Islet of Langerhans (tissue), 1 donor: ENCODE data around the gene RNF180.
"Not testable (repeated sequence)": the region's sequence is repeated elsewhere in the genome, so short reads cannot be mapped to it uniquely, and the experiment has no call there.

ENCODE experiments used
- FAIRE-seq: peaks from one replicate; lab custom pipeline; 2011; peaks lifted over from hg19 to GRCh38; lab: Jason Lieb, UNC

RNF180 gene

DNA sequence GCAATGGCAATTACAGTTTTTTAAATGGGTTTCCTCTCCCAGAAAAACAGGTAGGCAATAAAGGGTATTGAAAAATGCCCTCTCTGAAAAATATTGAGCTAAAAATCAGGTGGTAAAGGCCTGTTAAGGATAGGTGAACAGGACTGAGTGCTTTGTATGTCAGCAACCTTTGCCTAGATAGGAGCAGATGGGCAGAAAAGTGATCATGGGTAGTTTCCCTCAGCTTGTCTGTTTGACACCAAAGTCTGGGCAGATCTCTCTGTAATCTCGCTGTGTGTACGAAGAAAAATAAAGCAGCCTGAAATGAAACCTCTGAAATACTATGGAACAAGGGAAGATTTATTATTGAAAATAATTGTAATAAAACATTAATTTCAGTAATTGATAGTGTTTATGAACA lies 15.8 kb downstream of the RNF180 start:
- no peak for FAIRE-seq

DNA sequence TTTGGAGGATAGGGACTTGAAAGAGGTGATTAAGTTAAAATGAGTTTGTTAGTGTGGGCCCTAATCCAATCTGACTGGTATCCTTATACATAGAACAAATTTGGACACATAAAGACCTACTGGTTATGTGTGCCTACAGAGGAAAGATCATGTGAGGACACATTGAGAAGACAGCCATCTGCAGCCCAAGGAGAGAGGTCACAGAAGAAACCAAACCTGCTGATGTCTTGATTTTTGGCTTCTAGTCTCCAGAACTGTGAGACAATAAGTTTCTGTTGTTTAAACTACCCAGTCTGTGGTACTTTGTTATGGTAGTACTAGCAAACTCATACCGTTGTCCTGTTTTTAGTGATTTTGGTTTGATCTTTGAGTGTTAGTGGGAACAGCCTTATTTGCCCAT lies 18.3 kb downstream of the RNF180 start:
- peak; percentile 5 for FAIRE-seq

DNA sequence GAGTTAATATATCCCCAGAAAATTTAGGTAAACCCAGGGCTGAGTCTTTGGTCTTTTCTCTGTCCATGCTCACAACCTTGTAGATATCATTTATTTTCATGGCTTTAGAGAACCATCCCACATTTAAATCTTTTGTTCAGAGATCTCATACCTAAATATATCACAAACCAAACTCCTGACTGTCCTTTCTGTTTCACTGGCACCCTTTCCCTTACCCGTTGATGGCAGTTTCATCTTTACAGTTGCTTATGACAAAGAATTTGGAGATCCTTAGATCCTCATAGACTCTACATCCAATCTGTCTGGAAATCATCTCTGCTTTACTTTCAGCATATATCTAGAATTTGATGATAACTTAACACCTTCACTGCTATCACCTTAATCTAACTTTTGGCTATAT lies 19.2 kb downstream of the RNF180 start:
- no peak for FAIRE-seq

DNA sequence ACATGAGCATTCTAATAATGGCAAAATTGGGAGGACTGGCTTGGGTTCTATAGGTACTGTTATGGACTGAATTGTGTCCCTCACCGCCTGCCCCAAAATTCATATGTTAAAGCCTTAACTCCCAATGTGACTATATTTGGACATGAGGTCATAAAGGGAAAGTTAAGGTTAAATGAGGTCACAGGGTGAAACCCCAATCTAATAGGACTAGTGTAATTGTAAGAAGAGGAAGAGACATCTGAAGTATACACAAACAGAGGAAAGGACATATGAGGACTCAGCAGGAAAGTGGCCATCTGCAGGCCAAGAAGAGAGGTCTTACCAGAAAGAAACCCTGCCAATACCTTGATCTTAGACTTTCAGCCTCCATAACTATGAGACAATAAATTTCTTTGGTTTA lies 23.1 kb downstream of the RNF180 start:
- FAIRE-seq, result no peak

DNA sequence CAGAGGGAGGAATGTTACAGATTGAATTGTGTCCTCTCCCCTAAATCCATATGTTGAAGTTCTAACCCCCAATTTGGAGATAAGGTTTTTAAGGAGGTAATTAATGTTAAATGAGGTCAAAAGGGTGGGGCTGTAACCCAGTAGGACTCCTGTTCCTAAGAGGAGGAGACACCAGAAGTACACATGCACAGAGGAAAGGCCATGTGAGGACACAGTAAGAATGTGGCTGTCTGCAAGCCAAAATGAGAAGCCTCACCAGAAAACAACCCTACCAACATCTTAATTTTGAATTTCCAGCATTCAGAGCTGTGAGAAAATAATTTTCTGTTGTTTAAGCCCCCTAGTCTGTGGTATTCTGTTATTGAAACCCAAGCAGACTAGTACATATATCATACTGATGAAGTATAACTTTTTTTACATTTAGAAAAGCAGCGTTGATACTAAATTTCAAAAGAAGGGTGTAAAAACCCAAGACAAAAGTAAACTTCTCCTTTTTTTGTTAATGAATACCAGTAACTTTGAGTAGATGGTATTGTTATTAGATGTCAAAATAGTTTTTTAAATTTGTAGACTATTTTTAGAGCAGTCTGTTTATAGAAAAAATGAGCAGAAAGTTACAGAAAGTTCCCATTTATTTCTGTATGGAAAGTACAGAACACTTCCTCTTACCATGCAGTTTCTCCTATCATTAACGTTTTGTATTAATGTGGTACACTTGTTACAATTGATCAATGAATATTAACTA lies 25.1 kb downstream of the RNF180 start:
- FAIRE-seq, result no peak

DNA sequence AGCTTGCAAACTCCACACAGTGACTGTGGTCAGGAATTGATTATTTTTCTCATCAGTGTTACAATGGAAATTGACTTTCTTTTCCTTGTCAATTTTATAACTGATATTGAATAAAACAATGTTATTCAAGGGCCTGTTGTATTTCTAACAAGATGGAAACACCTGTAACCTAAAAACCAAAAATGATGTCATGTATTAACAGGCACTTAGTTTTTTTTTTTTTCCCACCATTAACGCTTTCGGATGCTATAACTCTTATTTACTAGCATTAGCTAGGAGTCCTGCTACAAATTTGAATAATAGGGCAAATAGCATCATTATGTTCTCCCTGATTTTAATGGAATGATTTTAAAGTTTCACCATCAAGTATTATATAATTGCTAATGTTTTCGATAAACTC lies 30.3 kb downstream of the RNF180 start:
- FAIRE-seq, result peak; percentile 33

DNA sequence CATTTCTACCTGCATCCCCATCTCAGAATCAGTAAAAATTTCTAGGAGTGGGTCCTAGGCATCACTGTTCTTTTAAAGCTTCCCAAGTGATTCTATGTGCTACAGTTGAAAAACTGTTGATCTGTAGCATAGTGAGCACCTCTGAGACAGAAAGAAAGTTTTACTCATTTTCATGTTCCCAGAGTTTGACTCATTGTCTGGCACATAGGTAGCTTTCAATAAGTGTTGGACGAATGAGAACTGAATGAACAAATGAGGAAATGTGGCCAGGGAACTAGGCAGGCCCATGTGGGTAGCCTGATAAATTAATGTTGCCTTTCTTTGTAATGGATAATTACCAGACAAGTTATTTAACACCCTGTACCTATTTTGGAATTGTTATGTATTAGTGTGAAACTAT lies 33.8 kb downstream of the RNF180 start:
- no peak for FAIRE-seq

DNA sequence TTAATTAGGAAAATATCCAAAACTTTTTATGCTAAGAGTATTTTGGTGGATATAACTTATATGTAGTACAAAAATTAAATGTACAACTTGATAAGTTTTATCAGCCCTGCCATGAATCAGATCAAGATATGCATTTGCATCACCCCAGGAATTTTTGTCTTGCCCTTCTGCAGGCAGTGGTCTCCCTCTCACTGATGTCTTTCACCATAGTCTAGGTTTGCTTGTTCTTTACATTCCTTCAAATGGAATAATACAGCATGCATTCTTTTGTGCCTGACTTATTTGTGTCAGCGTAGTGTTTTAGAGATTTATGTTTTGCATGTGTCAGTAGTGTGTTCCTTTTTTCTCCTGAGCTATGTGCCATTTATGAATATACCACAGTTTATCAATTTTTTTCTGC lies 36.4 kb downstream of the RNF180 start:
- FAIRE-seq, result no peak

DNA sequence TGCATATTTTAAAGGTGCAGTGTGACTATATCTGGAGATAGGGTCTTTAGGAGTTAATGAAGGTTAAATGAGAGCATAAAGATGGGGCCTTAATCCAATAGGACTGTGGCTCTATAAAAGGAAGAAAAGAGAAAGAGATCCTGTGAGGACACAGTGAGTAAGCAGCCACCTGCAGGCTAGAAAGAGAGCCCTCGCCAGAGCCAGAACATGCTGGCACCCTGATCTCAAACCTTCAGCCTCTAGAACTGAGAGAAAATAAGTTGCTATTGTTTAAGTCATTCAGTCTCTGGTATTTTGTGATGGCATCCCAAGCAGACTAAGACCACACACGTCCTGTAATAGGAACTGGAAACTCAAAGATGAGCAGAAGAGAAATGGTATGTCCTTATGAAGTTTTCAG lies 41.0 kb downstream of the RNF180 start:
- FAIRE-seq, result no peak

DNA sequence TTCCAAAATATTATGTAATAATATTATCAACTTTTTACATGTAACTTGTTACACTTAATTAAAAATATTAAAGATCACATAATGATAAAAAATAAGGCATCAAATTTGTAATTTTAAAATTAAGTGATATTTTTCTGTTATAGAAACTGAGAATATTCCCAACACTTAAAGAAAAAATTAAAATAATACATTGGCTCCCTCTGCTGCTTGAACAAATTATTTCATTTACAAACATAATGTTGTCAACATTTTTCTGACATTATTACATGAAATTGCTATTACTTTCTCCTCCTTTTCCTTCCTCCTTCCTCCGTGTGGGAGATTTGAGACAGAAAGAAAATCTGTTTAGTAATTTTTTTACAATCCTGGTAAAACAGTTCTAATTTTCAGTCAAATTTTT lies 42.3 kb downstream of the RNF180 start:
- peak; percentile 99 for FAIRE-seq

DNA sequence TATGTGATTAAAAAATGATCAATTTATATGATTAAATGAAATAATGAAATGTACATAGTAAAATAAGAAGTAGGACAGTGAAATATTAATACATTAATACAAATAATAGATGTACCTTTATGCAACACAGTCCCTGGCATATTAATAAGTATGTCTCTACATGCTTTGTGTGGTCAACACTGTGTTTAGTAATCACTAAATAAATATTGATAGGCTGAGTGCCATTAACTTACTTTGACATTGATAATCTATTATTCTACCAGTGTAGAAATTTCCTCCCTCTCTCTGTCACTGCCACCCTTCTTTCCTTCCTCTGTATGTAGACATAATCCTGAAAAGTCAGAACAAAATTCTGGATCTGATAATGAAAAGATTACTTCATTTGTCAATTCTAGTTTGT lies 43.7 kb downstream of the RNF180 start:
- FAIRE-seq, result peak; percentile 80

DNA sequence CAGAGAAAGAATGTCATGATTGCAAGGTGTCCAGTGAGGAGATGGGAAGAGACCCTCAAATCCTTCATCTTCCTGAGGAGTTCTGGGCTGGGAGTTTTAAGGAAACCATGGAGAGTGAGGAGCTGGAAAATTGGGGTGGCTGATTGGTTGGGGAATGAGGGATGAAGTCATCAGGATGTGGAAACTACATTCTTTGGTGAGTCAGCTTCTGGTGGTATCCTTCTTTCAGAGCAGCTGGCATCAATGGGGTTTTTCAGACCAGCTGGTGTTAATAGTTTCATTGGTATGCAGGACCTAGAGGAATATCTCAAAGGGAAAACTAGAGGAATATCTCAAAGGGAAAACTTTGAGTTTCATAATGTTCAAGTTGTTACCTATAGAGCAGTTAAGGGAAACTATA lies 45.2 kb downstream of the RNF180 start:
- FAIRE-seq, result no peak

DNA sequence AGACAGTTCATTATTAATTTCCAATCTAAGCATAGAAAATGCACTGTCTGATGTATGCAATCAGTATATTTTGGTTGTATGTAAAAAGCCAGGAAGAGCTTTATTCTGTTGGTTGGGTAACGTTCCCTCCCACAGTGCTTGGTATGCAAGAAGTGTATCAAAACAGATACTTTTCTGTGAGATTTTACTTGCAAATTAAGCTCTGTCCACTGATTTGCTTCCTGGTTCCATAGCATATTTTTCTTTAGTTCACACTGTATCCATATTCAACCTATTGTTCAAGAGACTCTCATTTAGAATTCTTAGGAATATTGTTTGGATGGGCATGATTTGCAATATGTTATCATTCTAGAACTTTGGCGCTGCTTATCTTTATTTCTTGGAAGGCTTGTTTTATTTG lies 47.4 kb downstream of the RNF180 start:
- no peak for FAIRE-seq

DNA sequence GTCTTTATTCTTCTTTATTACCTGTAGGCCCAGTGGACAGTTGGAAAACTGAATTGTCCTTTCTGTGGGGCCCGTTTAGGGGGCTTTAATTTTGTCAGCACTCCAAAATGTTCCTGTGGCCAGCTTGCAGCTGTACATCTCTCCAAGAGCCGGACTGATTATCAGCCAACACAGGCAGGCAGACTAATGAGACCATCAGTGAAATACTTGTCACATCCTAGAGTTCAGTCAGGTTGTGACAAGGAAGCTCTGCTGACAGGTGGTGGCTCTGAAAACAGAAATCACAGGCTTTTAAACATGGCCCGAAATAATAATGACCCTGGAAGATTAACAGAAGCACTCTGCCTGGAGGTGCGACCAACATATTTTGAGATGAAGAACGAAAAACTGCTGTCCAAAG lies 47.9 kb downstream of the RNF180 start:
- peak; percentile 9 for FAIRE-seq

DNA sequence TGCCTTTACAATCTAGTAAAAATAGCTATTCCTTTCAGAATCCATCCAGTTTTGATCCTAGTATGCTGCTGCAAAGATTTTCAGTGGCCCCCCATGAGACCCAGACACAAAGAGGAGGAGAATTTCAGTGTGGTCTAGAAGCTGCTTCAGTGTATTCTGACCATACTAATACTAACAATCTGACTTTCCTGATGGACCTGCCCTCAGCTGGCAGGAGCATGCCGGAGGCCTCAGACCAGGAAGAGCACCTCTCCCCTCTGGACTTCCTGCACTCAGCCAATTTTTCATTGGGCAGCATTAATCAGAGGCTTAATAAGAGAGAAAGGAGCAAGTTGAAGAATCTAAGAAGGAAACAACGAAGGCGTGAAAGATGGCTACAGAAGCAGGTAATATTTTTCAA lies 48.5 kb downstream of the RNF180 start:
- no peak for FAIRE-seq

DNA sequence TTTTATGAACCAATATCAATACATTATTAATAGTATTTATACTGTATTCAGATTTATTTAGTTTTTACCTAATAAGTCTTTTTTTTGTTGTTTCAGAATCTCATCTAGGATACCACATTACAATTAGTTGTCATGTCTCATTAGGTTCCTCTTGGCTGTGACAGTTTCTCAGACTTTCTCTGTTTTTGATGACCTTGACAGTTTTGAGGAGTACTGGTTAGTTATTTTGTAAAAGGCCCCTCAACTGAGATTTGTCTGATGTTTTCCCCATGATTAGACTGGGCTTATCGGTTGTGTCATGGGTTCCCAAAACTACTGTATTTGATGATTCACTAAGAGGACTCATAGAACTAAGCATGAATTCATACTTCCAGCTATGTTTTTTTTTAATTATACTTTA lies 56.3 kb downstream of the RNF180 start:
- FAIRE-seq, result no peak

DNA sequence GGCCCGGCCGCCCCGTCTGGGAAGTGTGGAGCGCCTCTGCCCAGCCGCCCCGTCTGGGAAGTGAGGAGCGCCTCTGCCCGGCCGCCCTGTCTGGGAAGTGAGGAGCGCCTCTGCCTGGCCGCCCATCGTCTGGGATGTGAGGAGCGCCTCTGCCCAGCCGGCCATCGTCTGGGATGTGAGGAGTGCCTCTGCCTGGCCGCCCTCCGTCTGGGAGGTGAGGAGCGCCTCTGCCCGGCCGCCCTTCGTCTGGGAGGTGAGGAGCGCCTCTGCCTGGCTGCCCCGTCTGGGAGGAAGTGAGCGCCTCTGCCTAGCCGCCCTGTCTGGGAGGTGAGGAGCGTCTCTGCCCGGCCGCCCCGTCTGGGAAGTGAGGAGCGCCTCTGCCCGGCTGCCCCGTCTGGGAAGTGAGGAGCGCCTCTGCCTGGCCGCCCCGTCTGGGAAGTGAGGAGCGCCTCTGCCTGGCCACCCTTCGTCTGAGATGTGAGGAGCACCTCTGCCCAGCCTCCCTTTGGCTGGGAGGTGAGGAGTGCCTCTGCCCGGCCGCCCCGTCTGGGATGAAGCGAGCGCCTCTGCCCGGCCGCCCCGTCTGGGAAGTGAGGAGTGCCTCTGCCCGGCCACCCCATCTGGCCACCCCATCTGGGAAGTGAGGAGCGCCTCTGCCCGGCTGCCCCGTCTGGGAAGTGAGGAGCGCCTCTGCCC lies 59.8 kb downstream of the RNF180 start:
- not testable (repeated sequence) for FAIRE-seq

DNA sequence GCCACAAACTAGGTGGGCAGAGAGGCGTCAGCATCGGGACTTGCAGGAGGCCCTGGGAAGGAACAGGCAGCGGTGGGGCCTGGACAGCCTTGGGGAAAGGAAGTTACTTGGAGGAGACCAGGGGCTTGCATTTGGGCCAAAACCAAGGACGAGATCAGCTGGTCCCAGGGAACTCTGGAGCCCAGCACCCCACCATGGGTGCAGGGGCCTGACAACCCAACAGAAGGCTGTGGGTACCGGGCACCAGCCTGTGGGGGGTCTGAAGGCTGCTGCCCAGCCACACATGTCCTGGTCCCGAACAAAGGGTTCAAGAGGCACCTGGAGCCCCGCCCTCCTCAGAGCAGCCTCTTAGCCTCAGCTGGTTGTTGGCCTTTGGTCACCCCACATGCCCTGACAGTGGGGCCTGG lies 61.5 kb downstream of the RNF180 start:
- not testable (repeated sequence) for FAIRE-seq

DNA sequence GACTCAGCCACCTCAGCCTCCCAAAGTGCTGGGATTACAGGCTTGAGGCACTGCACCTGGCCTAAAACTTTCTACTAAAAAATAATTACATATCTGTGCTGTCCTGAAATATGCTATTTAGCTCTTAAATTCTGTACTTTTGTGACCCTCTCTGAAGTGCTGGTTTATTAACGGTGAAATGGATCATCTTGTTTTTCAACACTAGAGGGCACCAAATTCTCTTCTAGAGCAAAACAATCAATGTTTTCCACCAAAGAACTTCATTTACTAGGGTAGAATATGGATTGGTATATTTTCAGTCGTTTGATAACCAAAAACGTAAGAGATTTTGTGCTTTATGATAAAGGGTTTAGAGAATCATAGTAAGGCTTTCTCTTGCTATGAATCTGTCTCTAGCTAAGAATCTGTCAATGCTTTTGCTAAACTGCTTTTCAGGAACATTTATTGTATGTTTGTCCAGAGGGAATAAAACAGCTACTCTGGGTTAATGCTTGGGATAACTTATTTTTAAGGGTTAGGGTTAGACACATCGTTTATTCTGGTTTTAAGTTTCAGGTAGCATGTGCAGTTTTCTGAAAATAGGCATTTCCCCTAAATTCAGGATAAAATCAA lies 63.6 kb downstream of the RNF180 start:
- peak; percentile 99 for FAIRE-seq

DNA sequence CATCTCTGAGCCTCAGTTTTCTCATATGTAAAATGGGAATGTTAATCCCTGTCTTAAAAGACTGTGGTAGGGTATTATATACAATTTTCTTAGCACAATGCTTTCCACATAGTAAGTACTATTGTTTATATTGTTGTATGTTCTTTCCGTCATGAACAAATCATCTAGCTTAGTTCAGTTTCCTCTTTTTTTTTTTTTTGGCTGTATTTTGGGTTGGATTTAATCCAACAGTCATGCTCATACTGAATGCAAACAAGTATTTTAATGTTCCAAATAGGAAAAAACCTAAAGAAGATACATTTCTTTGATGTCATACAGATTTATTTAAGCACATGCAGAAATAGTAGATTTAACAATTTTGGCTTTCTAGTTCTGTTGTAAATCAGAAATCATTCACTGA lies 95.1 kb downstream of the RNF180 start:
- FAIRE-seq, result no peak

DNA sequence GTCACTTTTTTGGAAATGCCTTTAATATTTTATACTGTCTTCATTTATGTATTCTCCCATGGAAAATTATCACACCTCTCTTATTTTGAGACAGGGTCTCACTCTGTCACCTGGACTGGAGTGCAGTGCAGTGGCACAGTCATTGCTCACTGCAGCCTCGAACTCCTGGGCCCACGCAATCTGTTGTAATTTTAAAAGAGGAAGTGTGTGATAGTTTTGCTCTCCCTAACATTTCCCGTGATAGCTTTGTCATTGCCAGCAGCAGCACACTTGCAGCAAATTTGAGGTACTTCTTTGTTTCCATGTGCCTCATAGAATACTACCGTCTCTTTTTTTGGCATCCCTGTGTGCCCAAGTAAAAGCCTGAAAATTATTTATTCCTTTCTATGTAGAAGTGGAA lies 103.5 kb downstream of the RNF180 start:
- FAIRE-seq, result no peak

DNA sequence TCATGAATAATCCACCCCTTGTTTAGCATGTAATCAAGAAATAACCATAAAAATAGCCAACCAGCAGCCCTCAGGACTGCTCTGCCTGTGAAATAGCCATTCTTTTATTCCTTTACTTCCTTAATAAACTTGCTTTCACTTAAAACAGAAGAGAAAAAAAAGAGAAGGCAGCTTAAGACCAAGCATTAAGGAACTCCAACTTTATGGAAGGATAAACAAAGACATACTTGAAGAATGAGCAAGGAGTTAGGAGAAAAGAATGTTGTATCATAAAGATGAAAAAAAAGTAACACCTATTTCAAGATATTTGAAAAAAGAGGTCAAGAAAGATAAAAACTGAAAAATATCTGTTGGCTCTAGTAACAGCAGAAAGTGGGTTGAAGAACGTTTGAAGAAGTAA lies 107.6 kb downstream of the RNF180 start:
- FAIRE-seq, result no peak

DNA sequence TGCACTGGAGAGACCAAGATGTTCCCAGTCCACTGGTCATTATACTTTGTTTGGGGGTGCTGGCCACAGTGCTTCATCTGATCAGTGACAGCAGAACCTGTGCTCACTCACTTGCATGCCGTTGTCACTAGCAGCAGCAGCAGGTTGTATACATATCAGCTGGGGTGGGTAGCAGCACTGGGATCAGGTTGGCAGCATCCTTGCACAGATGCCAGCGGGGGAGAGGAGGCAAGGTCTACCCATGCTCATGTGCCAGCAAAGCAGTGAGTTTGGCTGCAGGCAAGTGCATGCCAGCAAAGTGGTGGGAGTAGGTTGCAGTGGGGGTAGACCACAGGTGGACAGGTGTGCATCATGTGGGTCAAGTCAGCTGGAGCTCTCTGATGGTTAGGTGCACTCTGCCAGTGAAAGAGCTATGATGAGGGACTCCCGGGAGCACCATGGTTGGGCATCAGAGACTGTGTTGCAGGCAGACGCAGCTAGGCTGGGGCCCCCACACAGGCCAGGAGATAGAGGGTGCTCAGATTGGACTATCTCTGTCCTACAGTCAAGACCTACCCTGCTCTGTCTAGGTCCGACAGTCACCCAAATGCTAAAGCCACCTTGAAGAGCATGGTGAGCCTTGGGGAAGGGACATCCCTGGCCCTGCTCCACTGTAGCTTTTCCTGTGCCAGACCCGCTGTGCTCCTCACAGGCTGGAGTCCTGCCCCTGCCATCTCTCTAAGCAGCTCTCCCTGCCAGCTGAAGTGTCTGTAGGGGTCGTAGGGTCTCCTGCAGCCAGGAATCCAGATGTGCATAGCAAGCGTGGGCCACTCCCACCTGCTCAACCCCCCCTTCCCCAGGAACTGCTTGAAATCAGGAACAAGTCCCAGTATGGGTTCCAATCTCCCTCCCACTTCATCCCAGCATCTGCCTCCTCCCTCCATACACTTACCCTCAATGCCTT lies 119.8 kb downstream of the RNF180 start:
- no peak for FAIRE-seq
